HG03066 (cell line): ENCODE data around the gene EPPIN.
"Not testable (repeated sequence)": the region's sequence is repeated elsewhere in the genome, so short reads cannot be mapped to it uniquely, and the experiment has no call there.

Experiments
- ATAC-seq: cut with Tn5 transposase; IDR thresholded peaks from one replicate; pipeline ENCODE4 v1.9.1; 2021; ENCODE audit warnings: low read depth; ENCODE audit not compliant: unreplicated experiment

EPPIN gene

DNA sequence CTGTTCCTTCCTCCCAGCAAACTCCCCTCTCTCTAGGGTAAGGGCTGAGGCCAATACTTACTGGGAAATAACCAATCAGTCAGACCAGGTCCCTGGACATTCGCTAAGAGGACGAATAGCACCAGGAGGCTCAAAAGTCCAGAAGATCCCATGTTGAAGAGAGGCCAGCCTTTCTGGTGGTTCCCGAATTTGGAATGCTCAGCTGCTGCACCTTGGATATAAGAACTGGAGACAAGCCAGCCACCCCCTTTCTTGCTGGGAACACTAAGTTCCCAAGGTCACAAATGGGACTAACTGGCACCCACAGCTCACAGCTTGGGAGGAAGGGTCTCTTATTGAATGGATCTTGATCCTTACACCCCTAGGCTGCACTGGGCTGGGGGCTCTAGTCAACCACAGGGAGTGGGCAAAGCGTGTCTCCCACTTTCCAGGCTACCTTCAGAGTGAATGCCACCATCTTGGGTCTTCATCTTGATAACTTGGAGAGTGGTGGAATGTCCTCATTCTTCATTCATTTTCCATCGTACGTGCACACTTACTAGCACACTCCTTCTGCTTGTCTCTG lies at the start of gene EPPIN:
EPPIN (minus strand) TSS at position 196 of the 565 bp plus-strand sequence; CDS start at position 152, 44 bp downstream.
- no peak for ATAC-seq

DNA sequence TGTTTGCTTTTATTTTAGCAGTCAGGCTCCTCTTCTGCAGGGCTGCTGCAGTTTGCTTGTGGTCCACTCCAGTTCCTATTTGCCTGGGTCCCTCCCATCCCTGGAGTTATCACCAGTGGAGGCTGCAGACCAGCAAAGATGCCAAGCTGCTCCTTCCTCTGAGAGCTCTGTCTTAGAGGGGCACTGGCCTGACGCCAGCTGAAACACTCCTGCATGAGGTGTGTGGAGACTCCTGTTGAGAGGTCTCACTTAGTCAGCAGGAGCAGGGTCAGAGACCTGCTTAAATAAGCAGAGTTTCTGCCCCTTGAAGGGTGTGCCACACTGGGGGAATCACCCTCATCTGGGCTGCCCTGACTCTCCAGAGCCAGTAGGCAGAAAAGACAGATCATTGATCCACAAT lies 48.0 kb upstream of the EPPIN start:
- no peak for ATAC-seq

DNA sequence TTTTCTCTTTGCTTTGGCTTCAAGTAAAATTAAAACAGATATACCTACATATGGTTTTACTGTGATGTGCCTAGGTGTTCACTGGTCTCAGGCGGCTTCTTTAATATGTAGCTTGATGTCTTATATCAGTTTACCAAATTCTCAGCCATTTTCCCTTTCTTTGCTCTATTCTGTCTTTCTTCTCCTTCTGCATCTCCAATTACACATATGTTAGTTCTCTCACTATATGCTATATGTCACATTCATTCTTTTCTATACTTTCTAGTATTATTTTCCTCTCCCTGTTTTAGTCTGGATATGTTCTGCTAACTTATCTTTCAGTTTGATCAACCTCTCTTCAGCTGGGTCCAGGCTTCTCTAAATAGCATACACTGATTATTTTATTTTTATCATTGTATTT lies 46.3 kb upstream of the EPPIN start:
- ATAC-seq: no peak

DNA sequence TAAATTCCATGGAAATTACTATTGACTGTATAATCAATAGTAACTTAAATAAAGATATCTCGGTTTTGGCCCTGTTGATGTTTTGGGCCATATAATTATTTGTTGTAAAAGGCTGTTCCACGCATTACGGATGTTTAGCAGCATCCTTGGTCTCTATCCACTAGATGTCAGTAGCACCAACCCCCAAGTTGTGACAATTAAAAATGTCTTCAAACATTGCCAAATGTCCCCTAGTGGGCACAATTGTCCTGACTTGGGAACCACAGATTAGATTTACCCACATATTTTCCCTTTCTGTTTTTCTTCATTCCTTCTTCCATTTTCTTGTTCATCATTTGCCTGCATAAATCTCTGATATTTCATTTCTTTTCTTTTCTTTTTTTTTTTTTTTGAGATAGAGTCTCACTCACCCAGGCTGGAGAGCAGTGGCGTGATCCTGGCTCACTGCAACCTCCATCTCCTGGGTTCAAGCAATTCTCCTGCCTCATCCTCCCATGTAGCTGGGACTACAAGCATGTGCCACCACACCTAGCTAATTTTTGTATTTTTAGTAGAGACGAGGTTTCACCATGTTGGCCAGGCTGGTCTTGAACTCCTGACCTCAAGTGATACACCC lies 45.5 kb upstream of the EPPIN start:
- no peak for ATAC-seq

DNA sequence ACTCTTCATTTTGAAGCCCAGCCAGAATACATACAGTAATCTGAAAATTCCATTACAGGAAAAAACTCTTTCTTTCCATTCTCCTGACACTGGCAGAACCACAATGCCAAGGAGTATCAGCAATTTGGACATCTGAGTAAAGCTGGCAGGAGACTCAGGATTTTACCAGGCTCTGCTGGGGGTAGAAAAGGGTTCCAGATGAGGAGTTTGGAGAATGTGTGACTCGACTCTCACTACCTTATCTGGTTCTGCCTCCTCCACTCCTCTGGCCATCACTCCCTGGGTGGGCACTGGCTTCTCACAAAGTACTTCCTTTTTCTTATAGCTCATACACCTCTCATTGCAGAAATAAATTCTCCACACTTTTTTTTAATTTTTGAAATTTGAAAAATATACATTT lies 42.5 kb upstream of the EPPIN start:
- no peak for ATAC-seq

DNA sequence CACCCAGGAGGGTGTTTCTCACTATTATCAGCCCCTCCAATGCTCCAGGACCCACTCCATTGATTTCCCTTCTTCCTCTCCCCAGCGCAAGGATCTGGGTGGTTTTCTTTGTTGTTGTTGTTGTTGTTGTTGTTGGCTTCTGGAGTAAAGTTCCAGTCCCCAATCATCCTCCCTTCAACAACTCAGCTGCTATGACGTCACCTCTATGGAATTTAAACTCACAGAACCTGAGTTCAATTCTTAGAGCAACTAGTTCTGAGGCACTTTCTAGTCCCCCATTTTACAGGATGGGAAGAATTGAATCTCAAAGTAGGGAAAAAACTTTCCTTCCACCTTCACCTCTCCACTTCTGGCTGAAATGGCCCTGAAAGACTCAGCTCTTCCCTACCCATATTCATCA lies 41.6 kb upstream of the EPPIN start:
- ATAC-seq: no peak

DNA sequence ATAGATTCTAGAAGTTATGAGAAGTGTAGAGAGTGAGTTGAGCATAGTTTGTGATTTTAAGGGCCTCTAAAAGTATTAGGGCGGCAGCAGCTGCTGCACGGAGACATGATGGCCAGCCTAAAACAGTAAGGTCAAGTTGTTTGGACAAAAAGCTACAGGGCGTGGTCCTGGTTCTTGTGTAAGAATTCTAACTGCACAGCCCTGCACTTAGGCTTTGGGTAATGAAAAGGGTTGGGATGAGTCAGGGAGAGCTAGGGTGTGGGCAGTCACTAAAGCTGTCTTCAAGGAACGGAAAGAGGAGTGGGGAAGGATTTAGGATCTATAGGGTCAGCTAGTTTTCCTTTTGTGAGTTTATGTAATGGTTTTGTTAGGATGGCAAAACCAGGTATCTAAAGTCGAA lies 38.8 kb upstream of the EPPIN start:
- not testable (repeated sequence) for ATAC-seq

DNA sequence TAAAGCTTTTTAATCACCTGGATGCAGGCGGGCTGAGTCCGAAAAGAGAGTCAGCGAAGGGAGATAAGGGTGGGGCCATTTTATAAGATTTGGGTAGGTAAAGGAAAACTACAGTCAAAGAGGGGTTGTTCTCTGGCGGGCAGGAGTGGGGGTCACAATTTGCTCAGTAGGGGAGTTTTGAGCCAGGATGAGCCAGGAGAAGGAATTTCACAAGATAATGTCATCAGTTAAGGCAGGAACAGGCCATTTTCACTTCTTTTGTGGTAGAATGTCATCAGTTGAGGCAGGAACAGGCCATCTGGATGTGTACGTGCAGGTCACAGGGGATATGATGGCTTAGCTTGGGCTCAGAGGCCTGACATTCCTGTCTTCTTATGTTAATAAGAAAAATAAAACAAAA lies 37.1 kb upstream of the EPPIN start:
- not testable (repeated sequence) for ATAC-seq

DNA sequence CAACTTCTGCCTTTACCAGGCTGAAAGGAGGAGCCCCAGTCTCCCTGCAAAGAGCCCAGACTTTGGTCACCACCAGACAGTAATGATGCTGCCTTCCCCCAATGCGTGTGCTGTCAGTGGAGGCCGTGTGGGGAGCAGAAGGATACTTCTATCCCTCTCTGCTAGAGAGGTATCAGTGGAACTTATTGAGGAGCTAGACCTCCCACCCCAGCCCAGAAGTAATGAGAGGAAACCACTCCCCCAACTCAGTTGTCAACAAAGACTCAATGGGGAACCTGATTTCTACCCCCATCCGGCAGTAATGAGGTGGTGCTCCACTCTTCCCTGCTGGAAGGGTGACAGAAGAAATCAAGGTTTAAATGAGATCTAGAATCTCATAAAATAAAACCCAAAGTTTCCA lies 36.3 kb upstream of the EPPIN start:
- no peak for ATAC-seq

DNA sequence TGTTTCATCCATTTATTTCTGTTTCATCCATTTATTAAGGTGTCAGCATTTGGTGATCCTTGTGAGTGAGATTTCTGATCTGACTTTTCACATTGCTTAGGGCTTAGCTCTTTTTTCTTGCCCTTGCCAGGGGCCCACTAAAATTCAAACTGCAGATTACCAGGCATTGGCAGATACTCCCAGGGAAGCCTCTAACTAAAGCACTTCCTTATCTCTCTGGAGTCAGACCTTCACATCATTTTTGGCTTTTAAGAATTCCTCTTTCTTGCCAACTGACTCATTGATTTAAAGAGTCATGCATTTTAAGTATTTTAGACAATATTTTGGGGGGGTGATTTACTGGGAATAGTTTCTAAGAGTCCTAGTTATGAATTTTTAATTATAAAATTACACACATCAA lies 34.5 kb upstream of the EPPIN start:
- no peak for ATAC-seq

DNA sequence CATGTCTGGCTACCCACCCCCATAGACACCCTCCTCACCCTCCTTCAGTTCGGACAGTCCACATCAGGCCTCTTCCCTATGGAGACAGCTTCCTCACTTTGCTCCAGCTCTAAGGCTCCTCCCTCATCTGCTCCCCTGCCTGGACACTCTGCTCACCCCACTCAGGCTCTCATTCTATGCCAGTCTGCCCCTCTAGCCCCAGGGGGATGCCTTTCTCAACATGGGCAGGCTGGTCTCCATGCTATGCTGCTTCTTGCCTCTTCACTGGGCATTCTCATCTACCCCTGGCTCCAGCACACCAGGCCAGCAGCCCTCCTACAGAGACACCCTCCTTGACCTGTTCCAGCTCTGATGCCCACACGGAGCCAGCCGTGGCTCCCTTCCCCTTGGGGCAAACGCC lies 32.0 kb upstream of the EPPIN start, which contains the start of gene WFDC8:
WFDC8 (minus strand) TSS at position 101 of the 400 bp plus-strand sequence; CDS start at position 64, 37 bp downstream.
- no peak for ATAC-seq

DNA sequence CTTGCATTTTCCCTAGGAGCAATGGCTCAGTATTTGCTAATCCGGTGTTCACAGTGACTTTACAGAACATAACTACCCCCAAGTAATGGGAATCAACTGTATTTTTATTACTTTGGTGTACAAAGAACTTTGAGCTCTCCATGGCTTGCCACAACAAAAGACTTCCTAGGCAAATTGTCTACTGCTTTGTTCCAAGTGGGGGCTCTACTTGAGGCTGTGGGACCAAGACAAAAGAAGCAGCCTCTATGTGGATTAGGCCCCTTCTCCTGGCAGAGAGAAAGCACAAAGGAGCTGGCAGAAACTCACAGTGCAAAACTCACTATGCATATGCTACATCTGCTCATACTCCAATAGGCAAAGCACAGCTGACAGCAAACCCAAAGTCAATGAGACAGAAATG lies 31.0 kb upstream of the EPPIN start:
- ATAC-seq: no peak

DNA sequence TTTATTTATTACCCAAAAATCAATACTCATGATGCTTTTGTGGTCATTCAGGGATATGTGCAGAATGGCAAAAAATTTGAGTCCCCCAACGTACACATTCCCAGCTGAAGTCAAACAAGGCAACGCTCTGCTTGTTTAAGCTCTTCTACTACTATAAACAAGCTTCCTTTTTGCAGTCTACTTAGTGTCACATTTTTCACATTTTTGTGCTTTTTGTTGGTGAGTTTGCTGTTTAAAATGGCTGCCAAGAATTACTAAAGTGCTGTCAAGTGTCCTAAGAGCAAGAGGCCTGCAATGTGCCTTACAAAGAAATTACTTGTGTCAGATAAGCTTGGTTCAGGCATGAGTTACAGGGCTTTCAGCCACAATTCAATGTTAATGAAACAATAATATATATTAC lies 29.8 kb upstream of the EPPIN start:
- no peak for ATAC-seq

DNA sequence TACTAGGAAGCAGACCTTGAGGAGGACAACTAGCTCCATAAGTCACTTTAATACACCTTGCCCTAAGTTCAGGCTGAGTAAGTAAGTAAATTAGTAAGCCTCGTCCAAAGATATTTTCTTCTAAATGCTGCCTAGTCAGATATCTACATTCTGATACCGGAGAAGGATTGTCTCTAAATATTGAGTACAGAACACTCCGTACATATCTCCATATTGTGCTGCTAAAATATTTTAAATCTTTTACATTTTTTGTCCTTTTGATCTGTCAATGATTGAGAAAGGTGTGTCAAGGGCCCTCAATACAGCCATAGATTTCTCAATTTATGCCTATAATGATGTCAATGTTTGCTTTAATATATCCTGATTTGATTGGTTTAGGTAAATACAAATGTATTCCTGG lies 28.7 kb upstream of the EPPIN start:
- ATAC-seq: no peak

DNA sequence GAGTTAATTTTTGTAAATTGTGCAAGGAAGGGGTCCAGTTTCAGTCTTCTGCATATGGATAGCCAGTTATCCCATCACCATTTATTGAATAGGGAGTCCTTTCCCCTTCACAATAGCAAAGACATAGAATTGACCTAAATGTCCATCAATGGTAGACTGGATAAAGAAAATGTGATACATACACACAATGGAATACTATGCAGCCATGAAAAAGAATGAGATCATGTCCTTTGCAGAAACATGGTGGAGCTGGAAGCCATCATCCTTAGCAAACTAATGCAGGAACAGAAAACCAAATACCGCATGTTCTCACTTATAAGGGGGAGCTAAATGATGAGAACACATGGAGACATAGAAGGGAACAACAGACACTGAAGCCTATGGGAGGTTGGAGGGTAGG lies 22.4 kb upstream of the EPPIN start:
- not testable (repeated sequence) for ATAC-seq

DNA sequence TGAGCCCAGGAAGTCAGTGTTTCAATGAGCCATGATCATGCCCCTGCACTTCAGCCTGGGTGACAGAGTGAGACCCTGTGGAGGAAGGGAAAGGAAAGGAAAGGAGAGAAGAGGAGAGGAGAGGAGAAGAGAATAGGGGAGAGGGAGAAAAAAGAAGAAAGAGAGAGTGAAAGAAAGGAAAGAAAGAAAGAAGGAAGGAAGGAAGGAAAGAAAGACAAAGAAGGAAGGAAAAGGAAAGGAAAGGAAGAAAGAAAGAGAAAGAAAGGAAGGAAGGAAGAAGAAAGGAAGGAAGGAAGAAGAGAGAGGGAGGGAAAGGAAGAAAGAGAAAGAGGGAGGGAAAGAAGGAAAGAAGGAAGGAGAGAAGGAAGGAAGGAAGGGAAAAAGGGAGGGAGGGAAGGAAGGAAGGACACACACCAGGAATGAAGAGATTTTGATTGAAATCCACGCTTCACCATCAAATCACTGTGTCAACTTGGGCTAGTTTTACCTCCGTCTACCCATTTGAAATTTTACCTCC lies 17.6 kb upstream of the EPPIN start:
- ATAC-seq: no peak

DNA sequence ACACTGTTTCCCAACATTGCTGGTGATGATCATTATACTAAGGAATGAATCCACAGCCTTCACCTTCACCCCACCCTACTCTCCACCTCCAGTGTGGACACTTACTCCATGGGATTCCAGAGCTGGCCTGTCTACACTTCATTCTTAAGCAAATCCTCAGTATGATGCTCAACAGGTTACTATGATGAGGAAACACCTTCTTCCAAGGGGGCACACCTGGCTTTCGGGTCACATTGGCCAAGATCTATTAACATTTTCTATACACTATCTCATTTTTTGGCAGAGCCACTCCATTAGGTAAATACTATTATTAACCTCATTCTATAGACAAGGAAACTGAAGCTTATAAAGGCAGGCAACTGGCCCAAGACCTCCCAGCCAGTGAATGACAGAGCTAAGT lies 8.0 kb upstream of the EPPIN start:
- ATAC-seq: no peak

DNA sequence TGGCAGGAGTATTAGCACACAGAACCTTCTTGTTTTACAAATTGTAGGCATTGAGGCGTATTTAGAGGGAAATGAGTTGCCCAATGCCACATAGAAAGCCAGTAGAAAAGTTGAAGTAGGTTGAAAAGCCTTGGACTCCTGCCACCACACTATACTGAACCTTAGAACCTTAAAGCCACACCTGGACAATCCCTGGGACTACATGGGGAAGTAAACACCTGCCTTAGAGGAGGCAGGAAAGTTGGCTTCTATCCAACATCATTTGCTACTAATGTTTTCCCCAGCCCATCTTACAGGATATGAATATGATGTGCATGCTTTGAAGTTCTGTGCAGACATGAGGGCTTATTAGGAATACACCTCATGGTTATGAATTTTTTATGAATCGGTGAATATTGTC lies 5.3 kb upstream of the EPPIN start:
- ATAC-seq: no peak

DNA sequence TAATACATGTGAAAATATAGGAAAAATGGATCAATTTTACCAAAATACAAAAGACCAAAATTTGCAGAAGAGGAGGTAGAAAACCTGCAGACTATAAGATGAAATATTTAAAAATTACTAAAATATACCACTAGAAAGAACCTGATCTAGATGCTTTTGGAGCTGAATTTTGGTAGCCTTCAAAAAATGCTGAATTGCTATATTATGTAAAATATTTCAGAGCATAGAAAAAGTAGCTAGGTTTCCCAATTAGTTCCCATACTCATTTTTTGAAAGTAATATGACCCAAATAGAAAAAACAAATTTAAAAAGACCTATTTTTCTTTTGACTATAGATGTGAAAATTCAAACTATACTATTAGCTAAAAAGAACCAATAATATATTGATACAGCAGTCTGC lies 3.6 kb upstream of the EPPIN start:
- ATAC-seq: no peak

DNA sequence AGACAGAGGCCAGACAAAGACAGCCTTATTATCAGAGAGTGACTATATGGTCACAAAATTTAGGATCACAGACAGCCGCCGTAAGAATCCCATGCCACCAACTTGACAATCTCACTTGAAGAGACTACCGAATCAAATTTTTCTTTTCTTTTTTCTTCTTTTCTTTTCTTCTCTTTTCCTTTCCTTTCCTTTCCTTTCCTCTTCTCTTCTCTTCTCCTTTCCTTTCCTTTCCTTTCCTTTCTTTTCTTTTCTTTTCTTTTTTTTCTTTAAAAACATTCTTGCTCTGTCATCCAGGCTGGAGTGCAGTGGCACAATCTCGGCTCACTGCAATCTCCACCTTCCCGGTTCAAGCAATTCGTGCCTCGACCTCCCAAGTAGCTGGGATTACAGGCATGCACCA lies 1.2 kb upstream of the EPPIN start:
- no peak for ATAC-seq

DNA sequence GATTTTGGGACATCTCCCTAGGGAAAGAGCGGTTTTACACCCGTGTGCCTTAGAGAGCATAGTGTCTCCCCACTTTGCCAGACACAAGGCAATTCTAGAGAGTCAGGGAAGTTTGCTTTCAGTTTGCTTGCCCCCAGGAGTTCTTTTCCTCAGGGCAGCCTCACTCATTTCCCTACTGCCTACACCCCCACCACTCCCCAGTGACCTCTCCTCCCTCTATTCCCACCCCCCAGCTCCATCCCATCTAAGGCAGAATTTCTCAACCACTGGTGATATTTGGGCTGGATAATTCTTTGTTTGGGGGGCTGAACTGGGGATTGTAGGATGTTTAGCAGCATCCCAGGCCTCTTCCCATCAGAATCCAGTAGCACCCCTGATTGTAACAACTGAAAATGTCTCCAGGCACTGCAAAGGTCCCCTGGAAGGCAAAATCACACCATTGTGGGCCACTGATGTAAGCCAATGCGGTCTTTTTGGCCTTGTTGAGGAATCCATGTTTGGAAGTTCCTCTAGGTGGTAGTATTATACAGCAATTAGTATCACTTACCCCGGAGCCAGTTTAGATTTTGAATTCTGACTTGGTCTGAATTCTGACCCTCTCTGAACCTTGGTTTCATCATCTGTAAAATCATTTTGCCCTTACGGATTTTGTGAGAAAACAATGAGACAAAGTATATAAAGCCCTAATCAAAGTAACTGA lies 1.3 kb downstream of the EPPIN start:
- ATAC-seq: no peak

DNA sequence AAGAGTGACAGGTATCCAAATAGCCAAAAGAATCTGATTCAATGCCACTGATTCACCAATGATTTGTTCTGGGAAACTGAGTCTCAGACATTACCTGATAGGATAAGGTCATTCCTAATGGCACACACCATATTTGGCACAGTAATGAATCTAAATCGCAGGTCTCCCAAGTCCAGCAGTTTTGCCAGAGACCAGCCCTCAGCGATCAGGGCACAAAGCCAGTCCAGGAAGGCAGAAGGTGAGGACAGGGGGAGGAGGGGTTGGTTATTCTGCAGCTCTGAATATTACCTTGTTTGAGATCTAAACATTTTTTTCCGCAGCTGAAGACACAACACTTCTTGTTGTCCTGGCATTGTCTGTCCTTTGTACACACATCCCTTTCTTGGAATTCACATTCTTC lies 1.9 kb downstream of the EPPIN start:
- ATAC-seq: no peak
